A673 (cell line): ENCODE data around the gene ITGBL1. TPM values are rescaled to one million over a fixed set of nuclear protein-coding genes. Genes with fewer than 3 reads are reported as not detected.

Experiments used
- BruUV-seq: library from RNA; stranded (reverse); fragments of 400-500 nt; replicated peaks from 2 replicates; lab custom pipeline; 2021; lab: Mats Ljungman, UMichigan
- CTCF ChIA-PET: fragments of 300-600 bp; sonication (Branson Sonifier 250); formaldehyde crosslinking; loops from one replicate; lab custom pipeline; 2022; ENCODE audit warnings: antibody characterized with exemption; lab: Charles Lee
- POLR2A ChIA-PET: fragments of 300-600 bp; sonication (Branson Sonifier 250); formaldehyde crosslinking; loops from one replicate; lab custom pipeline; 2022; ENCODE audit warnings: antibody characterized with exemption; ENCODE audit not compliant: low non-redundant PET; lab: Charles Lee
- DNase-seq: peaks from one replicate; pipeline ENCODE4 v3.0.0-alpha.2; 2015; ENCODE audit warnings: low spot score
- H3K27ac ChIP-seq: fragments of 200-600 bp; sonication (generic); 2 replicates; pipeline ENCODE4 v1.5.1; 2016; ENCODE audit warnings: mixed run types, low read depth, mild to moderate bottlenecking, mixed read lengths, antibody characterized with exemption, low read length; ENCODE audit not compliant: poor library complexity, severe bottlenecking
- H3K27me3 ChIP-seq: fragments of 200-600 bp; sonication (generic); replicated peaks from 2 replicates; pipeline ENCODE4 v1.6.1; 2017; ENCODE audit warnings: mixed run types, low read depth, mild to moderate bottlenecking, mixed read lengths, antibody characterized with exemption, low read length; ENCODE audit not compliant: insufficient read depth, poor library complexity
- H3K36me3 ChIP-seq: fragments of 200-600 bp; sonication (generic); 2 replicates; pipeline ENCODE4 v1.6.1; 2016; ENCODE audit warnings: mixed run types, mild to moderate bottlenecking, mixed read lengths, antibody characterized with exemption, low read length; ENCODE audit not compliant: insufficient read depth, poor library complexity, severe bottlenecking
- H3K4me1 ChIP-seq: fragments of 200-600 bp; sonication (generic); 2 replicates; pipeline ENCODE4 v1.6.1; 2017; ENCODE audit warnings: mixed run types, mild to moderate bottlenecking, mixed read lengths, antibody characterized with exemption, low read length; ENCODE audit not compliant: insufficient read depth, poor library complexity, severe bottlenecking
- H3K4me3 ChIP-seq: fragments of 200-600 bp; sonication (generic); 2 replicates; pipeline ENCODE4 v1.5.1; 2016; ENCODE audit warnings: low read depth, mixed run types, mild to moderate bottlenecking, mixed read lengths, low read length; ENCODE audit not compliant: poor library complexity, severe bottlenecking
- H3K9me3 ChIP-seq: fragments of 200-600 bp; sonication (generic); 2 replicates; pipeline ENCODE4 v1.6.1; 2016; ENCODE audit warnings: mixed run types, low read depth, mild to moderate bottlenecking, mixed read lengths, antibody characterized with exemption, low read length; ENCODE audit not compliant: poor library complexity, severe bottlenecking
- CTCF ChIP-seq: fragments of 300-800, 200-600 bp; sonication (generic); conservative IDR thresholded peaks from 2 replicates; pipeline ENCODE4 v1.5.1; 2017; ENCODE audit warnings: low read depth, mild to moderate bottlenecking, antibody characterized with exemption, low read length, moderate library complexity, mixed read lengths
- EZH2 ChIP-seq: fragments of 200-600 bp; sonication (generic); IDR thresholded peaks from 2 replicates; pipeline ENCODE4 v1.6.1; 2017; ENCODE audit warnings: borderline replicate concordance, low read depth, mild to moderate bottlenecking, mixed read lengths, antibody characterized with exemption, low read length; ENCODE audit not compliant: poor library complexity, severe bottlenecking
- intact Hi-C: fragments of 100-400 bp; cut with micrococcal nuclease; formaldehyde crosslinking; loops from one replicate; pipeline ENCODE4 v1.10.0; 2022; ENCODE audit not compliant: unreplicated experiment
- total RNA-seq: library from RNA; stranded (reverse); gene quantifications from 2 replicates; pipeline ENCODE4 v1.2.3, GENCODE V29; 2021

Gene ITGBL1
- total RNA-seq, 1 experiment from 2014 or later: 0.64 TPM

GRCh38 chr13:101514695-101515275 lies 62.3 kb downstream of the ITGBL1 start:
- H3K36me3 ChIP-seq: no peaks in the 10 kb centered on the region
- H3K4me3 ChIP-seq: no peak overlapping the region
- H3K27me3 ChIP-seq: no peaks in the 10 kb centered on the region
- DNase-seq: peak; percentile 68
- H3K27ac ChIP-seq: no peak overlapping the region
- intact Hi-C loops: loop anchor here (1.0 to 10.0 kb wide), 3 partner anchors 243 to 1040 kb away; no protein-coding TSS in a partner anchor
- no TSS peak for BruUV-seq
- peaks cover 36% of the 10 kb centered on the region for H3K4me1 ChIP-seq
- H3K9me3 ChIP-seq: peaks cover 7% of the 10 kb centered on the region
- ChIA-PET CTCF (interaction anchor here (0.6 kb wide), 1 partner anchor 442 kb away, joined by 3 read pairs; no protein-coding TSS in a partner anchor), POLR2A (interaction anchor here (0.6 kb wide), 1 partner anchor 24 kb away, joined by 3 read pairs; no protein-coding TSS in a partner anchor)
- TF ChIP-seq CTCF (peak; percentile 85), EZH2 (no peak)

GRCh38 chr13:101515504-101515903 lies 63.0 kb downstream of the ITGBL1 start:
- Histone ChIP-seq H3K4me3 (no peak overlapping the region), H3K4me1 (peaks cover 42% of the 10 kb centered on the region), H3K27ac (no peak overlapping the region), H3K36me3 (no peaks in the 10 kb centered on the region), H3K9me3 (no peaks in the 10 kb centered on the region), H3K27me3 (no peaks in the 10 kb centered on the region)
- no peak for TF ChIP-seq CTCF
- TF ChIP-seq EZH2: no peak
- CTCF ChIA-PET: no interaction called here
- POLR2A ChIA-PET: no interaction called here
- no TSS peak for BruUV-seq
- no peak for DNase-seq
- intact Hi-C loops: loop anchor here (10.0 kb wide), 2 partner anchors 399 to 1039 kb away; no protein-coding TSS in a partner anchor

- ChIA-PET CTCF (no interaction called here), POLR2A (interaction anchor here (0.6 kb wide), 1 partner anchor 928 kb away, joined by 3 read pairs; no protein-coding TSS in a partner anchor)
- peaks cover 42% of the 10 kb centered on the region for H3K4me1 ChIP-seq
- no peaks in the 10 kb centered on the region for H3K36me3 ChIP-seq
- no TSS peak for BruUV-seq
- TF ChIP-seq EZH2: no peak
- no peak for TF ChIP-seq CTCF
- no peak overlapping the region for H3K27ac ChIP-seq
- H3K9me3 ChIP-seq: no peaks in the 10 kb centered on the region
- no peak overlapping the region for H3K4me3 ChIP-seq
- DNase-seq: no peak
- intact Hi-C loops: loop anchor here (10.0 kb wide), 2 partner anchors 399 to 1039 kb away; no protein-coding TSS in a partner anchor
- H3K27me3 ChIP-seq: no peaks in the 10 kb centered on the region
These were observed 63.8 kb downstream of the ITGBL1 start for GRCh38 chr13:101516262-101516661.
